Body of pancreas (tissue), 4 donors: ENCODE data around the gene ATP11C.

Experiments used
- CTCF ChIP-seq, 7 experiments: fragments of 450-650 bp in 4 of 7; fragments of 200-600 bp in 3 of 7; sonication (generic) in 3 of 7; IDR thresholded peaks; one replicate each; pipeline ENCODE4 v1.5.1; 2016 to 2019; ENCODE audit warnings: antibody characterized with exemption in 7 of 7
- POLR2A ChIP-seq, 3 donors: fragments of 450-650 bp; IDR thresholded peaks; one replicate each; pipeline ENCODE4 v1.6.1; 2016; ENCODE audit warnings: antibody characterized with exemption in 3 of 3, mild to moderate bottlenecking in 2 of 3

GRCh38 chrX:139883984-139884383, 48.9 kb downstream of the ATP11C start:
- TF ChIP-seq POLR2A (IDR thresholded peaks at IDR 0.05) = no peak
- TF ChIP-seq CTCF (IDR thresholded peaks at IDR 0.05) = no peak
